C4-2B (cell line): ENCODE measurements around the gene HEATR1.

Experiments used
- ZFX ChIP-seq: fragments of 450-650 bp; IDR thresholded peaks from 2 replicates; pipeline ENCODE4 v1.6.1; 2017
- TF ChIP-seq, protein P1 (sequence below): fragments of 450-650 bp; conservative IDR thresholded peaks from 2 replicates; pipeline ENCODE4 v1.5.1; 2017; ENCODE audit warnings: mild to moderate bottlenecking

DNA sequence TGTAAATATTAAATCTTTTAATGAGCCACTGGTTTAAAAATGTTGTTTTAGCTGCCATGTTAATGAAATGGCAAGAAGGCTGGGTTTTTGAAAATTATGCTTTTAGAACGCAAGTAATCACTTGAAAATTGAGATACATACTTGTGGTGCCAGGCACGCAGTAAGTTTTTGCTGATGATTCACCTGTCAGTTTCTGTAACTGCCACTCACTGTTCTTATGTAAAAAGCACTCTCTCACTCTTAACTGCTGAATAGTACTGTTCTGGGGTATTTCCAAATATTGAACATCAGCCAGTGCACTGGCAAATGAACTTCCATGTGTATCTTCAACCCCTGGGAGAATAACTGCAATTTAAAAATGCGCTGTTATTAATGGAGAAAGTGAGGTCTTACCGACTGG lies 62.6 kb downstream of the HEATR1 start:
- TF ChIP-seq, protein P1, sequence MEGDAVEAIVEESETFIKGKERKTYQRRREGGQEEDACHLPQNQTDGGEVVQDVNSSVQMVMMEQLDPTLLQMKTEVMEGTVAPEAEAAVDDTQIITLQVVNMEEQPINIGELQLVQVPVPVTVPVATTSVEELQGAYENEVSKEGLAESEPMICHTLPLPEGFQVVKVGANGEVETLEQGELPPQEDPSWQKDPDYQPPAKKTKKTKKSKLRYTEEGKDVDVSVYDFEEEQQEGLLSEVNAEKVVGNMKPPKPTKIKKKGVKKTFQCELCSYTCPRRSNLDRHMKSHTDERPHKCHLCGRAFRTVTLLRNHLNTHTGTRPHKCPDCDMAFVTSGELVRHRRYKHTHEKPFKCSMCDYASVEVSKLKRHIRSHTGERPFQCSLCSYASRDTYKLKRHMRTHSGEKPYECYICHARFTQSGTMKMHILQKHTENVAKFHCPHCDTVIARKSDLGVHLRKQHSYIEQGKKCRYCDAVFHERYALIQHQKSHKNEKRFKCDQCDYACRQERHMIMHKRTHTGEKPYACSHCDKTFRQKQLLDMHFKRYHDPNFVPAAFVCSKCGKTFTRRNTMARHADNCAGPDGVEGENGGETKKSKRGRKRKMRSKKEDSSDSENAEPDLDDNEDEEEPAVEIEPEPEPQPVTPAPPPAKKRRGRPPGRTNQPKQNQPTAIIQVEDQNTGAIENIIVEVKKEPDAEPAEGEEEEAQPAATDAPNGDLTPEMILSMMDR: no peak
- TF ChIP-seq ZFX: no peak
